ENCODE measurements around the gene UGT1A6.

DNA sequence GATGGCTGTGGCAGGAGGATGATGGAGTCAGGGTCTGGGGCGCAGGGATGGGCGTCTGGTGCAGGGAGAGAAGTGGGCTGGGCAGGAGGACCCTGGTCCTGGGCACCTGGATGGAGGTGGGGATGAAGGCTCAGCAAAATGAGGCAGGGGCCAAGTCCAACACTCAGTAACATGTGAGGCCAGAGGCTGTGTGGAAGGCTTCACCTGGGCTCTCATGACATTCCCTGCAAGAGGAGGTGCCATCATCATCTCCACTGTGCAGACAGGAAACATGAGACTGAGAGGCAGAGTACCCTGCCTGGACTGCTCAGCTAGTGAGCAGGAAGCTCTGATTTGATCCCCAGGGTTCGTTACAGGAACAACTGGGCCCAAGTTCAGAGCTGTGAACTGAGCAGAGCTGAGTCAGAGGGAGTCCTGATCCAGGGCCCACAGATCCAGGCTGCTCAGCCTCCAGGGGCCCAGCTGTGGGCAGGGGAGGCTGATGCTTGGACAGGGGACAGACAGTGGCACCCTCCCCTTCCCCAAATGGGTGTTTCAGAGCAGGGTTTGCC lies 124.7 kb downstream of the UGT1A6 start:
- TF ChIP-seq, protein P1, sequence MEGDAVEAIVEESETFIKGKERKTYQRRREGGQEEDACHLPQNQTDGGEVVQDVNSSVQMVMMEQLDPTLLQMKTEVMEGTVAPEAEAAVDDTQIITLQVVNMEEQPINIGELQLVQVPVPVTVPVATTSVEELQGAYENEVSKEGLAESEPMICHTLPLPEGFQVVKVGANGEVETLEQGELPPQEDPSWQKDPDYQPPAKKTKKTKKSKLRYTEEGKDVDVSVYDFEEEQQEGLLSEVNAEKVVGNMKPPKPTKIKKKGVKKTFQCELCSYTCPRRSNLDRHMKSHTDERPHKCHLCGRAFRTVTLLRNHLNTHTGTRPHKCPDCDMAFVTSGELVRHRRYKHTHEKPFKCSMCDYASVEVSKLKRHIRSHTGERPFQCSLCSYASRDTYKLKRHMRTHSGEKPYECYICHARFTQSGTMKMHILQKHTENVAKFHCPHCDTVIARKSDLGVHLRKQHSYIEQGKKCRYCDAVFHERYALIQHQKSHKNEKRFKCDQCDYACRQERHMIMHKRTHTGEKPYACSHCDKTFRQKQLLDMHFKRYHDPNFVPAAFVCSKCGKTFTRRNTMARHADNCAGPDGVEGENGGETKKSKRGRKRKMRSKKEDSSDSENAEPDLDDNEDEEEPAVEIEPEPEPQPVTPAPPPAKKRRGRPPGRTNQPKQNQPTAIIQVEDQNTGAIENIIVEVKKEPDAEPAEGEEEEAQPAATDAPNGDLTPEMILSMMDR (IDR thresholded peaks at IDR 0.05 in 8 of 11, conservative IDR thresholded peaks at IDR 0.05 in 3 of 11): no peak
- no peak for TF ChIP-seq POLR2AphosphoS5 (IDR thresholded peaks at IDR 0.05)

Measured in spleen (tissue), 7 donors.